ENCODE results near the gene OSBPL5.

DNA sequence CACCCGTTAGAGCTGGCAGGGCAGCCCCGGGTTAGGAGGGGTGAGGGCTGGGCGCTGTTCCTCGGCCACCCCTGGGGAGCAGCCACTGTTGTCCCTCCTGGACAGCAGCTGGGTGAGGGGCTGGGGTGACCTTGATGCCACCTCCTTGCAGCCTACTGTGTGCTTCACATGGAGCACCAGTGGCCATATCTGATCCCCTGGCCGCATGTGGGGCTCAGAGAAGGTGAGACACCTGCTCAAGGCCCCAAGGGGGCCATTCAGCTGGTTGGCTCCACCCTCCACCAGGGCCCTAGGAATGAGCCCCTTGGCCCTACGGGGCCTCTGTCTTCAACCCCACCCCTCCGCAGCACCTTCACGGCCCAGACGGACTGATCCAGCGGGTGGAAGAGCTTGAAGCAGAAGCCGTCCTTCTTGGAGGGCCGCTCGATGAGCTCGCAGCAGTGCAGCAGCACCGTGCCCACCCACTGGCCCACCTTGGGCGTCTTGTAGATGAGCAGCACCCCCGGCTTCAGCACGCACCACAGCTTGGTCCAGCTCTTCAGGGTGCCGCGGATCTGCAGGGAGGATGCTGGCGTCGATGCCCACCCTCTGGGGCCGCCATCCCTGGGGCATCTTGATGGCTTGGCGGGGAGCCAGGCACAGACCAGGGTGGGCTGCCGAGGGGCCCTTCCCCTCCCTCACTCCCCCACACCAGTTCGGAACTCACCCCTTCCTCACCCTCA, 44.9 kb downstream of the OSBPL5 start:
- TF ChIP-seq CTCF (conservative IDR thresholded peaks at IDR 0.05; ENCODE audit: low read length) = no peak
- TF ChIP-seq EZH2phosphoT487 (IDR thresholded peaks at IDR 0.05; ENCODE audit: borderline replicate concordance, low read depth, low read length) = no peak

Measured in OCI-LY7 (cell line).